Activated CD4-positive, alpha-beta T cell treated with anti-CD3 and anti-CD28 coated beads for 36 hours (primary cell): ENCODE results near the gene SHROOM4. TPM values are rescaled to one million over a fixed set of nuclear protein-coding genes. Genes with fewer than 3 reads are reported as not detected.

Source experiments
- ATAC-seq: fragments of 200-7000 bp; cut with Tn5 transposase; one replicate; pipeline ENCODE4 v1.10.0; 2021; ENCODE audit warnings: mild to moderate bottlenecking, moderate library complexity
- CTCF ChIA-PET: fragments of 350-600 bp; sonication (Branson Sonifier 250); formaldehyde crosslinking; loops from one replicate; lab custom pipeline; 2021; ENCODE audit warnings: antibody characterized with exemption; lab: Charles Lee
- POLR2A ChIA-PET: fragments of 350-600 bp; sonication (Branson Sonifier 250); formaldehyde crosslinking; loops from one replicate; lab custom pipeline; 2021; ENCODE audit warnings: antibody characterized with exemption, inconsistent platforms; lab: Charles Lee
- DNase-seq: peaks from one replicate; pipeline ENCODE4 v3.0.0-alpha.2; 2020
- H3K27ac Mint-ChIP-seq: one replicate; pipeline ENCODE4 v1.8.0; 2021; ENCODE audit warnings: mixed read lengths
- H3K27me3 Mint-ChIP-seq: one replicate; pipeline ENCODE4 v1.8.0; 2021; ENCODE audit warnings: mixed read lengths
- H3K36me3 Mint-ChIP-seq: one replicate; pipeline ENCODE4 v1.8.0; 2021; ENCODE audit warnings: low read depth, mixed read lengths
- H3K4me1 Mint-ChIP-seq: one replicate; pipeline ENCODE4 v1.8.0; 2021; ENCODE audit warnings: mixed read lengths
- H3K4me3 Mint-ChIP-seq: one replicate; pipeline ENCODE4 v1.8.0; 2021; ENCODE audit warnings: mild to moderate bottlenecking, moderate library complexity, mixed read lengths
- H3K9me3 Mint-ChIP-seq: one replicate; pipeline ENCODE4 v1.8.0; 2021; ENCODE audit warnings: low read depth, mixed read lengths
- intact Hi-C, 2 experiments: fragments of 100-400 bp; cut with DNase I in 1 of 2; cut with micrococcal nuclease in 1 of 2; formaldehyde crosslinking; loops; one replicate each; pipeline versions ENCODE4 v1.14.2 to v1.15.1; 2022 to 2024; cut with DNase I, micrococcal nuclease
- total RNA-seq, 2 experiments: library from RNA; stranded (reverse); gene quantifications; one replicate each; pipeline ENCODE4 v1.2.3, GENCODE V29; 2021

SHROOM4 gene
- total RNA-seq, 2 experiments from 2014 or later: not detected

- Mint-ChIP-seq H3K9me3 (no peaks in the 10 kb centered on the region), H3K36me3 (no peaks in the 10 kb centered on the region), H3K27me3 (no peaks in the 10 kb centered on the region), H3K27ac (no peak overlapping the region), H3K4me3 (no peak overlapping the region), H3K4me1 (no peaks in the 10 kb centered on the region)
- ATAC-seq (no peak), DNase-seq (no peak)
- ChIA-PET POLR2A (no interaction called here), CTCF (no interaction called here)
- intact Hi-C loops: no loop called here
Measured at GRCh38 chrX:50635817-50636365, 178.1 kb downstream of the SHROOM4 start.

- no peak overlapping the region for H3K27ac Mint-ChIP-seq
- DNase-seq (no peak), ATAC-seq (no peak)
- no peaks in the 10 kb centered on the region for H3K27me3 Mint-ChIP-seq
- POLR2A ChIA-PET: no interaction called here
- no peak overlapping the region for H3K4me3 Mint-ChIP-seq
- CTCF ChIA-PET: no interaction called here
- H3K4me1 Mint-ChIP-seq: no peaks in the 10 kb centered on the region
- H3K9me3 Mint-ChIP-seq: no peaks in the 10 kb centered on the region
- no peaks in the 10 kb centered on the region for H3K36me3 Mint-ChIP-seq
- intact Hi-C loops: no loop called here
Measured at GRCh38 chrX:50635162-50635561, 178.8 kb downstream of the SHROOM4 start.

- Mint-ChIP-seq H3K36me3 (no peaks in the 10 kb centered on the region), H3K27me3 (no peaks in the 10 kb centered on the region), H3K4me1 (no peaks in the 10 kb centered on the region), H3K27ac (no peak overlapping the region), H3K9me3 (no peaks in the 10 kb centered on the region), H3K4me3 (no peak overlapping the region)
- no peak for ATAC-seq
- POLR2A ChIA-PET: no interaction called here
- intact Hi-C loops: no loop called here
- DNase-seq: no peak
- CTCF ChIA-PET: no interaction called here
Measured at GRCh38 chrX:50629774-50630173, 184.2 kb downstream of the SHROOM4 start.

GRCh38 chrX:50627696-50628095 is 186.3 kb downstream of the SHROOM4 start:
- intact Hi-C loops: no loop called here
- no peak overlapping the region for H3K4me3 Mint-ChIP-seq
- H3K27ac Mint-ChIP-seq: no peak overlapping the region
- POLR2A ChIA-PET: no interaction called here
- H3K27me3 Mint-ChIP-seq: no peaks in the 10 kb centered on the region
- H3K9me3 Mint-ChIP-seq: no peaks in the 10 kb centered on the region
- H3K4me1 Mint-ChIP-seq: no peaks in the 10 kb centered on the region
- ATAC-seq (no peak), DNase-seq (no peak)
- CTCF ChIA-PET: no interaction called here
- H3K36me3 Mint-ChIP-seq: no peaks in the 10 kb centered on the region

GRCh38 chrX:50626432-50626831 is 187.6 kb downstream of the SHROOM4 start:
- ATAC-seq (no peak), DNase-seq (no peak)
- no peak overlapping the region for H3K27ac Mint-ChIP-seq
- no peaks in the 10 kb centered on the region for H3K36me3 Mint-ChIP-seq
- ChIA-PET POLR2A (no interaction called here), CTCF (interaction anchor here (0.6 to 0.8 kb wide), 2 partner anchors 122 to 1015 kb away, joined by 3 read pairs; no protein-coding TSS in a partner anchor)
- no peaks in the 10 kb centered on the region for H3K27me3 Mint-ChIP-seq
- H3K4me3 Mint-ChIP-seq: no peak overlapping the region
- no peaks in the 10 kb centered on the region for H3K9me3 Mint-ChIP-seq
- no peaks in the 10 kb centered on the region for H3K4me1 Mint-ChIP-seq
- intact Hi-C loops: no loop called here

GRCh38 chrX:50622751-50623150 is 191.2 kb downstream of the SHROOM4 start:
- H3K4me3 Mint-ChIP-seq: no peak overlapping the region
- ATAC-seq (peak; percentile 49), DNase-seq (peak; percentile 6)
- H3K4me1 Mint-ChIP-seq: no peaks in the 10 kb centered on the region
- no peaks in the 10 kb centered on the region for H3K27me3 Mint-ChIP-seq
- H3K9me3 Mint-ChIP-seq: no peaks in the 10 kb centered on the region
- POLR2A ChIA-PET: no interaction called here
- H3K27ac Mint-ChIP-seq: no peak overlapping the region
- CTCF ChIA-PET: no interaction called here
- intact Hi-C loops: no loop called here
- H3K36me3 Mint-ChIP-seq: no peaks in the 10 kb centered on the region

- H3K27me3 Mint-ChIP-seq: no peaks in the 10 kb centered on the region
- H3K4me1 Mint-ChIP-seq: no peaks in the 10 kb centered on the region
- H3K4me3 Mint-ChIP-seq: no peak overlapping the region
- CTCF ChIA-PET: no interaction called here
- intact Hi-C loops: no loop called here
- no peak for DNase-seq
- no peak for ATAC-seq
- POLR2A ChIA-PET: no interaction called here
- H3K36me3 Mint-ChIP-seq: no peaks in the 10 kb centered on the region
- no peaks in the 10 kb centered on the region for H3K9me3 Mint-ChIP-seq
- H3K27ac Mint-ChIP-seq: no peak overlapping the region
Measured at GRCh38 chrX:50618788-50619558, 195.0 kb downstream of the SHROOM4 start.

- Mint-ChIP-seq H3K27me3 (no peaks in the 10 kb centered on the region), H3K4me1 (no peaks in the 10 kb centered on the region), H3K9me3 (no peaks in the 10 kb centered on the region), H3K27ac (no peak overlapping the region), H3K36me3 (no peaks in the 10 kb centered on the region), H3K4me3 (no peak overlapping the region)
- POLR2A ChIA-PET: no interaction called here
- ATAC-seq (no peak), DNase-seq (no peak)
- CTCF ChIA-PET: no interaction called here
- intact Hi-C loops: no loop called here
Measured at GRCh38 chrX:50617183-50617582, 196.8 kb downstream of the SHROOM4 start.

GRCh38 chrX:50615570-50616158 is 198.3 kb downstream of the SHROOM4 start:
- H3K36me3 Mint-ChIP-seq: no peaks in the 10 kb centered on the region
- intact Hi-C loops: no loop called here
- ChIA-PET POLR2A (no interaction called here), CTCF (no interaction called here)
- H3K27ac Mint-ChIP-seq: no peak overlapping the region
- H3K4me3 Mint-ChIP-seq: no peak overlapping the region
- DNase-seq: no peak
- ATAC-seq: no peak
- no peaks in the 10 kb centered on the region for H3K9me3 Mint-ChIP-seq
- H3K4me1 Mint-ChIP-seq: no peaks in the 10 kb centered on the region
- no peaks in the 10 kb centered on the region for H3K27me3 Mint-ChIP-seq

GRCh38 chrX:50614460-50614859 is 199.5 kb downstream of the SHROOM4 start:
- CTCF ChIA-PET: no interaction called here
- no peak for ATAC-seq
- Mint-ChIP-seq H3K27ac (no peak overlapping the region), H3K36me3 (no peaks in the 10 kb centered on the region), H3K4me1 (peaks cover 3% of the 10 kb centered on the region), H3K9me3 (no peaks in the 10 kb centered on the region), H3K27me3 (no peaks in the 10 kb centered on the region), H3K4me3 (no peak overlapping the region)
- DNase-seq: no peak
- POLR2A ChIA-PET: no interaction called here
- intact Hi-C loops: no loop called here

- peaks cover 3% of the 10 kb centered on the region for H3K4me1 Mint-ChIP-seq
- H3K27ac Mint-ChIP-seq: no peak overlapping the region
- POLR2A ChIA-PET: no interaction called here
- ATAC-seq (no peak), DNase-seq (no peak)
- H3K9me3 Mint-ChIP-seq: no peaks in the 10 kb centered on the region
- no peaks in the 10 kb centered on the region for H3K27me3 Mint-ChIP-seq
- intact Hi-C loops: no loop called here
- CTCF ChIA-PET: no interaction called here
- no peaks in the 10 kb centered on the region for H3K36me3 Mint-ChIP-seq
- no peak overlapping the region for H3K4me3 Mint-ChIP-seq
Measured at GRCh38 chrX:50613846-50614245, 200.1 kb downstream of the SHROOM4 start.

- ChIA-PET POLR2A (no interaction called here), CTCF (no interaction called here)
- no peaks in the 10 kb centered on the region for H3K27me3 Mint-ChIP-seq
- H3K36me3 Mint-ChIP-seq: no peaks in the 10 kb centered on the region
- intact Hi-C loops: no loop called here
- peaks cover 3% of the 10 kb centered on the region for H3K4me1 Mint-ChIP-seq
- DNase-seq (no peak), ATAC-seq (no peak)
- no peak overlapping the region for H3K27ac Mint-ChIP-seq
- no peaks in the 10 kb centered on the region for H3K9me3 Mint-ChIP-seq
- H3K4me3 Mint-ChIP-seq: no peak overlapping the region
Measured at GRCh38 chrX:50609796-50610195, 204.2 kb downstream of the SHROOM4 start.
